HG03558 (cell line): ENCODE data around the gene AGR3.

Source experiments
- ATAC-seq: cut with Tn5 transposase; IDR thresholded peaks from one replicate; pipeline ENCODE4 v1.9.1; 2021; ENCODE audit warnings: moderate number of reproducible peaks; ENCODE audit not compliant: unreplicated experiment; ENCODE audit errors: extremely low read depth

Gene AGR3

GRCh38 chr7:16838891-16839290, 42.9 kb downstream of the AGR3 start:
- no peak for ATAC-seq

- ATAC-seq, result no peak
Measured at GRCh38 chr7:16838386-16838785, 43.4 kb downstream of the AGR3 start.

GRCh38 chr7:16836481-16836880, 45.3 kb downstream of the AGR3 start:
- ATAC-seq, result no peak

GRCh38 chr7:16833373-16833772, 48.4 kb downstream of the AGR3 start:
- no peak for ATAC-seq

GRCh38 chr7:16826060-16826459, 55.7 kb downstream of the AGR3 start:
- no peak for ATAC-seq

GRCh38 chr7:16822029-16822428, 59.8 kb downstream of the AGR3 start:
- no peak for ATAC-seq

- ATAC-seq, result no peak
Measured at GRCh38 chr7:16818732-16819131, 63.1 kb downstream of the AGR3 start.

- no peak for ATAC-seq
Measured at GRCh38 chr7:16817536-16817935, 64.2 kb downstream of the AGR3 start.

GRCh38 chr7:16816824-16817223, 65.0 kb downstream of the AGR3 start:
- ATAC-seq, result no peak

GRCh38 chr7:16815001-16815400, 66.8 kb downstream of the AGR3 start:
- no peak for ATAC-seq

GRCh38 chr7:16813232-16813616, 68.6 kb downstream of the AGR3 start:
- no peak for ATAC-seq

- no peak for ATAC-seq
Measured at GRCh38 chr7:16812542-16813231, 69.1 kb downstream of the AGR3 start.

- ATAC-seq, result no peak
Measured at GRCh38 chr7:16811551-16811950, 70.2 kb downstream of the AGR3 start.

GRCh38 chr7:16810573-16810972, 71.2 kb downstream of the AGR3 start:
- ATAC-seq, result no peak

- no peak for ATAC-seq
Measured at GRCh38 chr7:16810112-16810511, 71.7 kb downstream of the AGR3 start.
